H1 (cell line): ENCODE data around the gene CLCN3. TPM values are rescaled to one million over a fixed set of nuclear protein-coding genes. Genes with fewer than 3 reads are reported as not detected.

Experiments used
- CTCF ChIA-PET: fragments of 300-600 bp; sonication (Branson Sonifier 250); formaldehyde crosslinking; loops from one replicate; lab custom pipeline; 2021; ENCODE audit not compliant: partially characterized antibody; lab: Charles Lee
- POLR2A ChIA-PET: fragments of 300-600 bp; sonication (Branson Sonifier 250); formaldehyde crosslinking; loops from one replicate; lab custom pipeline; 2021; ENCODE audit warnings: inconsistent platforms; ENCODE audit not compliant: partially characterized antibody; lab: Charles Lee
- DNase-seq, 2 experiments: peaks; one replicate each; pipeline versions ENCODE4 v3.0.0 to v3.0.0-alpha.2; 2010 to 2022; ENCODE audit warnings: low spot score in 2 of 2, low read depth in 1 of 2, mixed read lengths in 1 of 2
- FAIRE-seq: peaks from 2 replicates; lab custom pipeline; 2011; peaks lifted over from hg19 to GRCh38; lab: Jason Lieb, UNC
- H2AFZ ChIP-seq: 2 replicates; pipeline ENCODE4 v1.8.1; 2012; ENCODE audit warnings: low read length, inconsistent platforms
- H2AK5ac ChIP-seq: 2 replicates; pipeline ENCODE4 v1.6.1; 2013; ENCODE audit warnings: low read depth, low read length
- H2BK120ac ChIP-seq: replicated peaks from 2 replicates; pipeline ENCODE3; 2013; ENCODE audit warnings: low read depth, low read length, inconsistent platforms
- H2BK12ac ChIP-seq: 2 replicates; pipeline ENCODE4 v1.6.1; 2013; ENCODE audit warnings: low read depth, low read length
- H2BK15ac ChIP-seq: 2 replicates; pipeline ENCODE4 v1.6.1; 2013; ENCODE audit warnings: low read length
- H2BK20ac ChIP-seq: 2 replicates; pipeline ENCODE4 v1.6.1; 2013; ENCODE audit warnings: low read length
- H2BK5ac ChIP-seq: 2 replicates; pipeline ENCODE4 v1.6.1; 2013; ENCODE audit warnings: low read depth, low read length
- H3K14ac ChIP-seq: 2 replicates; pipeline ENCODE4 v1.6.1; 2013; ENCODE audit warnings: inconsistent platforms; ENCODE audit not compliant: insufficient read length
- H3K18ac ChIP-seq: 2 replicates; pipeline ENCODE4 v1.6.1; 2013; ENCODE audit warnings: low read length; ENCODE audit errors: extremely low read depth
- H3K23ac ChIP-seq: 2 replicates; pipeline ENCODE4 v1.6.1; 2013; ENCODE audit warnings: inconsistent platforms; ENCODE audit not compliant: insufficient read length
- H3K23me2 ChIP-seq: 2 replicates; pipeline ENCODE4 v1.6.1; 2013; ENCODE audit warnings: low read depth, low read length
- H3K27ac ChIP-seq: 2 replicates; pipeline ENCODE4 v1.6.1; 2011; ENCODE audit warnings: low read depth, low read length, inconsistent platforms
- H3K27me3 ChIP-seq, 4 experiments: replicated peaks in 1 of 4; 1 replicate in 1 of 4; 2 replicates in 3 of 4; pipeline versions ENCODE4 v1.6.1 to v1.8.1; 2011 to 2013; ENCODE audit warnings: low read length in 3 of 4, mild to moderate bottlenecking in 3 of 4, inconsistent platforms in 2 of 4, mixed read lengths in 2 of 4, moderate library complexity in 1 of 4; ENCODE audit not compliant: control insufficient read depth in 3 of 4, insufficient read depth in 3 of 4; ENCODE audit errors: extremely low read depth in 1 of 4
- H3K36me3 ChIP-seq, 4 experiments: 2 replicates each; pipeline versions ENCODE4 v1.6.1 to v1.8.1; 2011 to 2013; ENCODE audit warnings: mild to moderate bottlenecking in 4 of 4, low read length in 3 of 4, moderate library complexity in 2 of 4, control low read depth in 1 of 4, inconsistent platforms in 1 of 4; ENCODE audit not compliant: insufficient read depth in 4 of 4, control insufficient read depth in 2 of 4
- H3K4ac ChIP-seq: replicated peaks from 2 replicates; pipeline ENCODE3; 2013; ENCODE audit warnings: low read length, low read depth, mixed read lengths, inconsistent platforms; ENCODE audit not compliant: insufficient read length
- H3K4me1 ChIP-seq, 4 experiments: replicated peaks in 1 of 4; 1 replicate in 1 of 4; 2 replicates in 3 of 4; pipeline versions ENCODE4 v1.6.1 to v1.8.1; 2011 to 2013; ENCODE audit warnings: low read length in 3 of 4, inconsistent platforms in 2 of 4, mixed read lengths in 1 of 4; ENCODE audit not compliant: insufficient read depth in 4 of 4, control insufficient read depth in 3 of 4
- H3K4me2 ChIP-seq, 2 experiments: 2 replicates each; pipeline versions ENCODE4 v1.6.1 to v1.8.1; 2011 to 2013; ENCODE audit warnings: low read depth in 2 of 2, low read length in 2 of 2, control low read depth in 1 of 2, inconsistent platforms in 1 of 2, mild to moderate bottlenecking in 1 of 2; ENCODE audit not compliant: insufficient read depth in 1 of 2
- H3K4me3 ChIP-seq, 4 experiments: fragments of 200-600, 300-600 bp in 1 of 4; sonication (generic), shearing (Covaris generic), sonication (Bioruptor Twin) in 1 of 4; 2 replicates each; pipeline versions ENCODE4 v1.5.1 to v1.8.1; 2011 to 2016; ENCODE audit warnings: low read length in 4 of 4, low read depth in 3 of 4, control low read depth in 2 of 4, inconsistent platforms in 2 of 4, mild to moderate bottlenecking in 2 of 4, mixed read lengths in 1 of 4, moderate library complexity in 1 of 4; ENCODE audit not compliant: insufficient read depth in 2 of 4; ENCODE audit errors: extremely low read depth in 1 of 4
- H3K56ac ChIP-seq: replicated peaks from 2 replicates; pipeline ENCODE3; 2013; ENCODE audit warnings: low read depth, mild to moderate bottlenecking, mixed read lengths, low read length, inconsistent platforms; ENCODE audit not compliant: insufficient read length
- H3K79me1 ChIP-seq: 2 replicates; pipeline ENCODE4 v1.6.1; 2013; ENCODE audit warnings: low read depth, low read length, control low read depth
- H3K79me2 ChIP-seq, 2 experiments: 2 replicates each; pipeline versions ENCODE4 v1.6.1 to v1.8.1; 2012 to 2013; ENCODE audit warnings: low read length in 2 of 2, mild to moderate bottlenecking in 2 of 2, inconsistent platforms in 1 of 2; ENCODE audit not compliant: insufficient read depth in 2 of 2, control insufficient read depth in 1 of 2
- H3K9ac ChIP-seq, 4 experiments: replicated peaks in 1 of 4; 1 replicate in 1 of 4; 2 replicates in 3 of 4; pipeline versions ENCODE4 v1.6.1 to v1.8.1; 2011 to 2013; ENCODE audit warnings: low read depth in 3 of 4, low read length in 3 of 4, control low read depth in 2 of 4, mild to moderate bottlenecking in 2 of 4, moderate library complexity in 2 of 4, inconsistent platforms in 1 of 4; ENCODE audit errors: extremely low read depth in 1 of 4
- H3K9me3 ChIP-seq, 2 experiments: 2 replicates each; pipeline versions ENCODE4 v1.6.1 to v1.8.1; 2012 to 2013; ENCODE audit warnings: mild to moderate bottlenecking in 2 of 2, moderate library complexity in 2 of 2, control low read depth in 1 of 2, inconsistent platforms in 1 of 2, low read depth in 1 of 2, low read length in 1 of 2, mixed read lengths in 1 of 2; ENCODE audit not compliant: insufficient read depth in 2 of 2
- H4K20me1 ChIP-seq, 2 experiments: replicated peaks in 1 of 2; 2 replicates each; pipeline versions ENCODE3 to v1.8.1; 2011 to 2013; ENCODE audit warnings: inconsistent platforms in 2 of 2, low read length in 2 of 2, mild to moderate bottlenecking in 1 of 2; ENCODE audit not compliant: insufficient read depth in 2 of 2, control insufficient read depth in 1 of 2
- H4K5ac ChIP-seq: 2 replicates; pipeline ENCODE4 v1.6.1; 2013; ENCODE audit warnings: low read length, low read depth, mixed read lengths, inconsistent platforms; ENCODE audit not compliant: insufficient read length
- H4K8ac ChIP-seq: 2 replicates; pipeline ENCODE4 v1.8.0; 2013; ENCODE audit warnings: mild to moderate bottlenecking, moderate library complexity, low read length, inconsistent platforms; ENCODE audit not compliant: insufficient read depth; ENCODE audit errors: extremely low read depth
- H4K91ac ChIP-seq: replicated peaks from 2 replicates; pipeline ENCODE3; 2013; ENCODE audit warnings: low read length, mixed read lengths, inconsistent platforms; ENCODE audit not compliant: insufficient read length
- ASH2L ChIP-seq: fragments of 200-600, 300-600 bp; sonication (generic); IDR thresholded peaks from one replicate; pipeline ENCODE4 v1.7.1; 2017; ENCODE audit warnings: low read length
- CBX8 ChIP-seq: fragments of 300-800, 300-1000 bp; sonication (generic); IDR thresholded peaks from 2 replicates; pipeline ENCODE4 v1.7.1; 2016; ENCODE audit warnings: low read depth, low read length, borderline replicate concordance
- CEBPB ChIP-seq: IDR thresholded peaks from 2 replicates; pipeline ENCODE4 v1.6.1; 2012; ENCODE audit warnings: low read depth, low read length
- CREB1 ChIP-seq: IDR thresholded peaks from 2 replicates; pipeline ENCODE4 v1.6.1; 2012; ENCODE audit warnings: inconsistent platforms
- CTCF ChIP-seq, 3 experiments: IDR thresholded peaks; 1 replicate in 2 of 3; 2 replicates in 1 of 3; pipeline versions ENCODE4 v1.5.1 to v1.6.1; 2011; ENCODE audit warnings: low read length in 3 of 3, mild to moderate bottlenecking in 3 of 3, inconsistent platforms in 2 of 3, low read depth in 1 of 3, moderate library complexity in 1 of 3; ENCODE audit not compliant: insufficient read depth in 1 of 3; ENCODE audit errors: control extremely low read depth in 1 of 3
- EP300 ChIP-seq, 2 experiments: IDR thresholded peaks; 1 replicate in 1 of 2; 2 replicates in 1 of 2; pipeline ENCODE4 v1.6.1; 2011 to 2012; ENCODE audit warnings: low read depth in 2 of 2, low read length in 2 of 2, mild to moderate bottlenecking in 2 of 2, borderline replicate concordance in 1 of 2, inconsistent platforms in 1 of 2, moderate library complexity in 1 of 2
- JUND ChIP-seq: IDR thresholded peaks from 2 replicates; pipeline ENCODE4 v1.6.1; 2011; ENCODE audit warnings: mild to moderate bottlenecking, improper control_type of control experiment, low read length
- KDM1A ChIP-seq: fragments of 200-600, 300-600 bp; sonication (generic); IDR thresholded peaks from 2 replicates; pipeline ENCODE4 v1.7.1; 2016; ENCODE audit warnings: mild to moderate bottlenecking, low read length, borderline replicate concordance
- NRF1 ChIP-seq: IDR thresholded peaks from 2 replicates; pipeline ENCODE4 v1.6.1; 2011; ENCODE audit warnings: mild to moderate bottlenecking, low read depth, low read length, improper control_type of control experiment
- RBBP5 ChIP-seq: IDR thresholded peaks from 2 replicates; pipeline ENCODE4 v1.7.1; 2012; ENCODE audit warnings: low read depth, mild to moderate bottlenecking, inconsistent platforms, low read length, moderate library complexity, borderline replicate concordance
- SIN3A ChIP-seq, 2 experiments: IDR thresholded peaks in 1 of 2; conservative IDR thresholded peaks in 1 of 2; 2 replicates each; pipeline ENCODE4 v1.6.1; 2011 to 2012; ENCODE audit warnings: low read length in 2 of 2, improper control_type of control experiment in 1 of 2, low read depth in 1 of 2, mild to moderate bottlenecking in 1 of 2
- WGBS, 2 experiments: shearing (Covaris generic) in 1 of 2; methylation state at CpG; one replicate each; pipeline versions ENCODE4 v1.1.6 to v1.1.7; 2013 to 2015; ENCODE audit warnings: low lambda C conversion rate in 2 of 2, mixed read lengths in 2 of 2, inconsistent platforms in 1 of 2, low coverage in 1 of 2, missing lambda C conversion rate in 1 of 2; ENCODE audit not compliant: insufficient replicate concordance in 2 of 2, insufficient coverage in 1 of 2, insufficient read length in 1 of 2; ENCODE audit errors: extremely low coverage in 1 of 2, missing lambda C conversion rate in 1 of 2; 5-methylcytosine and 5-hydroxymethylcytosine counted together
- polyA plus RNA-seq, 7 experiments: library from polyadenylated mRNA; depleted of rRNA in 3 of 7; stranded (reverse) in 5 of 7; unstranded in 2 of 7; fragments of >200 nt in 5 of 7; fragments of 200-250 nt in 2 of 7; gene quantifications; 1 replicate in 5 of 7; 2 replicates in 1 of 7; 4 replicates in 1 of 7; pipeline versions ENCODE4 v1.2.1 to v1.2.3, GENCODE V29; 2011 to 2013; ENCODE audit warnings: missing spikeins in 2 of 7, mixed read lengths in 2 of 7
- total RNA-seq: library from RNA; stranded (reverse); fragmentation: NEBNext Ultra II Directional; extraction: Animal tissue kit (Norgen Biotek cat#: 25700); gene quantifications from 2 replicates; pipeline ENCODE4 v1.2.1, GENCODE V29; 2021

CLCN3 gene
- total and polyA plus RNA-seq, 2 of the 8 experiments (the other 6 are each of a cell fraction or from before 2014, with no cell fraction given), result 8.8 to 32.8 TPM

DNA sequence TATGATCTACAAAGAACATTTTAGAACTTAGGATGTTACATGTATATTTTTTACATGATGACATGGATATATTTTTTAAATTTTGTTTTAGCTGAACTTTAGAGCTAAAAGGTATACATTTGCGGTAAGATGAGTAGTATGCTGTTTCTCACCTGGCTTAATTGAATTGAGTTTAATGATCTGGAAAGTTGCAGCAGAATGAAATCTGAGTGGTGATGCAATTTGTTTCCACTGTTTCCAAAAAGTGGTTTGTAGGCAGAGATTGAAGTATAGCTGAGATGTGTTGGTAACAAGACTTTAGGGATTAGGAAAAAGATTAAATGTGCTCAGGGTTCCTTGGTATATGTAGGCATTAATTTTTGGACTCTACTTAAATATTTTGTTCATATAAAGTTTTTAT lies 69.3 kb downstream of the CLCN3 start:
- Histone ChIP-seq H3K18ac (no peak overlapping the region), H3K79me1 (no peaks in the 10 kb centered on the region), H3K14ac (no peak overlapping the region), H3K23ac (no peak overlapping the region), H2BK12ac (no peak overlapping the region), H3K9ac (no peak overlapping the region), H3K79me2 (no peaks in the 10 kb centered on the region), H2BK20ac (no peak overlapping the region), H3K4me1 (no peaks in the 10 kb centered on the region), H2BK5ac (no peak overlapping the region), H3K27ac (no peak overlapping the region), H2BK15ac (no peak overlapping the region), H3K4me3 (no peak overlapping the region), H3K4ac (no peak overlapping the region), H4K8ac (no peak overlapping the region), H2BK120ac (no peak overlapping the region), H3K27me3 (no peaks in the 10 kb centered on the region), H4K20me1 (no peaks in the 10 kb centered on the region), H3K9me3 (no peaks in the 10 kb centered on the region), H3K23me2 (no peaks in the 10 kb centered on the region), H4K91ac (no peak overlapping the region), H3K36me3 (peaks cover 0 to 11% (median 0%) of the 10 kb centered on the region in 4 experiments; a peak in 1 of 8 replicates), H2AK5ac (no peak overlapping the region), H2AFZ (no peak overlapping the region), H4K5ac (no peak overlapping the region), H3K4me2 (no peak overlapping the region), H3K56ac (no peak overlapping the region)
- WGBS, 2 experiments, result 88% methylated on average over 1 of the region's 1 CpG; no CpG with 5 or more reads in 1 of the 2 experiments
- TF ChIP-seq CTCF (IDR thresholded peaks at IDR 0.05; ENCODE audit: control extremely low read depth in 1 of 3, insufficient read depth in 1 of 3, low read depth in 1 of 3, low read length in 3 of 3) (no peak), JUND (no peak), NRF1 (no peak), EP300 (IDR thresholded peaks at IDR 0.05; ENCODE audit: borderline replicate concordance in 1 of 2, low read depth in 2 of 2, low read length in 2 of 2) (no peak), CBX8 (no peak), SIN3A (conservative IDR thresholded peaks at IDR 0.05 in 1 of 2, IDR thresholded peaks at IDR 0.05 in 1 of 2; ENCODE audit: low read depth in 1 of 2, low read length in 2 of 2) (no peak), ASH2L (no peak), CEBPB (no peak), RBBP5 (no peak), CREB1 (no peak), KDM1A (no peak)
- DNase-seq (no peak), FAIRE-seq (no peak)
- ChIA-PET CTCF (no interaction called here), POLR2A (no interaction called here)
